H9 (cell line): Measurements from ENCODE around the gene ACTN2. TPM values are rescaled to one million over a fixed set of nuclear protein-coding genes. Genes with fewer than 3 reads are reported as not detected.

Experiments
- DNase-seq: peaks from one replicate; pipeline ENCODE4 v3.0.0-alpha.2; 2017
- H2AFZ ChIP-seq: one replicate; pipeline ENCODE4 v1.6.1; 2013; ENCODE audit warnings: mild to moderate bottlenecking, low read length, control low read depth, moderate library complexity
- H2AK5ac ChIP-seq: 2 replicates; pipeline ENCODE4 v1.6.1; 2013; ENCODE audit warnings: low read length, control low read depth, mixed read lengths; ENCODE audit not compliant: insufficient read length
- H2BK120ac ChIP-seq: one replicate; pipeline ENCODE4 v1.6.1; 2013; ENCODE audit warnings: low read depth, mild to moderate bottlenecking, low read length, control low read depth, inconsistent platforms; ENCODE audit not compliant: poor library complexity, severe bottlenecking
- H2BK12ac ChIP-seq: 2 replicates; pipeline ENCODE4 v1.6.1; 2013; ENCODE audit warnings: low read length, control low read depth, mixed read lengths, low read depth; ENCODE audit not compliant: insufficient read length
- H2BK15ac ChIP-seq: 2 replicates; pipeline ENCODE4 v1.6.1; 2013; ENCODE audit warnings: low read depth, low read length, control low read depth
- H2BK20ac ChIP-seq: one replicate; pipeline ENCODE4 v1.6.1; 2013; ENCODE audit warnings: low read depth, mild to moderate bottlenecking, low read length, control low read depth, inconsistent platforms; ENCODE audit not compliant: poor library complexity, severe bottlenecking
- H2BK5ac ChIP-seq: 2 replicates; pipeline ENCODE4 v1.6.1; 2013; ENCODE audit warnings: low read length, control low read depth, mixed read lengths; ENCODE audit not compliant: insufficient read length
- H3K14ac ChIP-seq: 2 replicates; pipeline ENCODE4 v1.6.1; 2013; ENCODE audit warnings: low read length, control low read depth; ENCODE audit not compliant: insufficient read depth
- H3K18ac ChIP-seq: 2 replicates; pipeline ENCODE4 v1.6.1; 2013; ENCODE audit warnings: low read depth, mild to moderate bottlenecking, mixed read lengths, low read length, control low read depth; ENCODE audit not compliant: insufficient read length
- H3K23ac ChIP-seq: 2 replicates; pipeline ENCODE4 v1.6.1; 2013; ENCODE audit warnings: low read length, control low read depth, mixed read lengths, low read depth; ENCODE audit not compliant: insufficient read length
- H3K23me2 ChIP-seq: 2 replicates; pipeline ENCODE4 v1.6.1; 2013; ENCODE audit warnings: low read depth, mild to moderate bottlenecking, mixed read lengths, low read length, control low read depth; ENCODE audit not compliant: insufficient read length, poor library complexity, severe bottlenecking
- H3K27ac ChIP-seq: 2 replicates; pipeline ENCODE4 v1.5.1; 2013; ENCODE audit warnings: low read length, control low read depth, mixed read lengths, low read depth; ENCODE audit not compliant: insufficient read length
- H3K27me3 ChIP-seq: 2 replicates; pipeline ENCODE4 v1.6.1; 2013; ENCODE audit warnings: low read length, control low read depth, inconsistent platforms; ENCODE audit not compliant: insufficient read depth
- H3K4ac ChIP-seq: 2 replicates; pipeline ENCODE4 v1.6.1; 2013; ENCODE audit warnings: low read depth, mild to moderate bottlenecking, control low read depth, inconsistent platforms, low read length, moderate library complexity
- H3K4me1 ChIP-seq: 2 replicates; pipeline ENCODE4 v1.6.1; 2013; ENCODE audit warnings: low read length, control low read depth, inconsistent platforms; ENCODE audit not compliant: insufficient read depth
- H3K4me2 ChIP-seq: 2 replicates; pipeline ENCODE4 v1.6.1; 2013; ENCODE audit warnings: low read length, control low read depth, mixed read lengths; ENCODE audit not compliant: insufficient read length, insufficient read depth
- H3K56ac ChIP-seq: 2 replicates; pipeline ENCODE4 v1.6.1; 2013; ENCODE audit warnings: low read depth, mild to moderate bottlenecking, mixed read lengths, low read length, control low read depth; ENCODE audit not compliant: insufficient read length
- H3K79me1 ChIP-seq: 2 replicates; pipeline ENCODE4 v1.6.1; 2013; ENCODE audit warnings: low read depth, mild to moderate bottlenecking, moderate library complexity, low read length, control low read depth, inconsistent platforms; ENCODE audit not compliant: insufficient read depth, poor library complexity, severe bottlenecking
- H3K79me2 ChIP-seq: 2 replicates; pipeline ENCODE4 v1.6.1; 2013; ENCODE audit warnings: low read length, control low read depth, inconsistent platforms; ENCODE audit not compliant: insufficient read depth
- H3K9ac ChIP-seq: 2 replicates; pipeline ENCODE4 v1.6.1; 2013; ENCODE audit warnings: low read length, control low read depth, mixed read lengths; ENCODE audit not compliant: insufficient read length; ENCODE audit errors: extremely low read depth
- H3K9me3 ChIP-seq: one replicate; pipeline ENCODE4 v1.6.1; 2013; ENCODE audit warnings: low read depth, low read length, inconsistent platforms; ENCODE audit not compliant: control insufficient read depth
- H3T11ph ChIP-seq: one replicate; pipeline ENCODE4 v1.6.1; 2013; ENCODE audit warnings: mild to moderate bottlenecking, low read length, control low read depth, inconsistent platforms
- H4K20me1 ChIP-seq: one replicate; pipeline ENCODE4 v1.6.1; 2013; ENCODE audit not compliant: control insufficient read depth, insufficient read length, insufficient read depth
- H4K5ac ChIP-seq: 2 replicates; pipeline ENCODE4 v1.6.1; 2013; ENCODE audit warnings: low read depth, mild to moderate bottlenecking, mixed read lengths, low read length, control low read depth; ENCODE audit not compliant: insufficient read length
- H4K8ac ChIP-seq: replicated peaks from 2 replicates; pipeline ENCODE4 v1.6.1; 2013; ENCODE audit warnings: low read length, control low read depth, mixed read lengths, low read depth; ENCODE audit not compliant: insufficient read length
- H4K91ac ChIP-seq: 2 replicates; pipeline ENCODE4 v1.6.1; 2013; ENCODE audit warnings: low read depth, mild to moderate bottlenecking, moderate library complexity, mixed read lengths, low read length, control low read depth; ENCODE audit not compliant: insufficient read length
- H3K27ac Mint-ChIP-seq, 3 experiments: 2 replicates in 2 of 3; 3 replicates in 1 of 3; pipeline ENCODE4 v1.8.0; 2020 to 2021; ENCODE audit warnings: mixed read lengths in 3 of 3, mild to moderate bottlenecking in 1 of 3, moderate library complexity in 1 of 3
- H3K27me3 Mint-ChIP-seq: 2 replicates; pipeline ENCODE4 v1.8.0; 2021; ENCODE audit warnings: low read depth, mild to moderate bottlenecking, moderate library complexity, mixed read lengths
- H3K36me3 Mint-ChIP-seq, 3 experiments: 2 replicates in 2 of 3; 3 replicates in 1 of 3; pipeline ENCODE4 v1.8.0; 2020 to 2021; ENCODE audit warnings: low read depth in 3 of 3, mixed read lengths in 3 of 3; ENCODE audit not compliant: insufficient read depth in 1 of 3
- H3K4me1 Mint-ChIP-seq, 2 experiments: 2 replicates each; pipeline ENCODE4 v1.8.0; 2020; ENCODE audit warnings: mixed read lengths in 2 of 2
- H3K4me3 Mint-ChIP-seq, 2 experiments: 2 replicates in 1 of 2; 3 replicates in 1 of 2; pipeline ENCODE4 v1.8.0; 2020 to 2021; ENCODE audit warnings: mild to moderate bottlenecking in 2 of 2, mixed read lengths in 2 of 2, moderate library complexity in 1 of 2
- H3K9me3 Mint-ChIP-seq, 2 experiments: 2 replicates in 1 of 2; 3 replicates in 1 of 2; pipeline ENCODE4 v1.8.0; 2020; ENCODE audit warnings: mild to moderate bottlenecking in 2 of 2, mixed read lengths in 2 of 2, moderate library complexity in 1 of 2
- WGBS: extraction: QIAGEN DNeasy Blood & Tissue Kit; methylation state at CpG from one replicate; pipeline ENCODE4 v1.1.7; 2013; ENCODE audit warnings: missing lambda C conversion rate, low lambda C conversion rate, mixed read lengths; ENCODE audit not compliant: insufficient read length; ENCODE audit errors: extremely low coverage; 5-methylcytosine and 5-hydroxymethylcytosine counted together
- total RNA-seq: library from RNA; stranded (reverse); gene quantifications from 2 replicates; pipeline ENCODE4 v1.2.1, GENCODE V29; 2021
- TF ChIP-seq, protein P1 (sequence below): fragments of 200-600 bp; sonication (generic); conservative IDR thresholded peaks from 3 replicates; pipeline ENCODE4 v1.8.0; 2021; ENCODE audit warnings: antibody characterized with exemption, mild to moderate bottlenecking

The ACTN2 gene
- total RNA-seq, 1 experiment from 2014 or later, result 2.3 TPM

DNA sequence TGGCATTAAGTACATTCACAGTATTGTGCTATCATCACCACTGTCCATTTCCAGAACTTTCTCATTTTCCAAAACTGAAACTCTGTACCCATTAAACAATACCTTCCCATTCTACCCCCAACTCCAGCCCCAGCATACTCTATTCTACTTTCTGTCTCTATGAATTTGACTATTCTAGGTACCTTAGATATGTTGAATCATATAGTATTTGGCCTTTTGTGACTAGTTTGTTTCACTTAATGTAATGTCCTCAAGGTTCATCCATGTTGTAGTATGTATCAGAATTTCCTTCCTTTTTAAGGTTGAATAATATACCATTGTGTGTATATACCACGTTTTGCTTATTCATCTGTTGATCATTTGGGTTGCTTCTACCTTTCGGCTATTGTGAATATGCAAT lies 120.3 kb downstream of the ACTN2 start:
- Mint-ChIP-seq H3K9me3 (no peaks in the 10 kb centered on the region), H3K36me3 (peaks cover 4 to 16% (median 15%) of the 10 kb centered on the region in 3 experiments; a peak in 6 of 7 replicates), H3K4me1 (no peaks in the 10 kb centered on the region), H3K27me3 (no peaks in the 10 kb centered on the region), H3K4me3 (no peak overlapping the region), H3K27ac (no peak overlapping the region)
- Histone ChIP-seq H3K4me2 (no peak overlapping the region), H3K79me1 (peaks cover under 1% of the 10 kb centered on the region), H3K9me3 (no peaks in the 10 kb centered on the region), H3K14ac (no peak overlapping the region), H3K27me3 (no peaks in the 10 kb centered on the region), H4K8ac (no peak overlapping the region), H3K4me1 (no peaks in the 10 kb centered on the region), H4K91ac (no peak overlapping the region), H3K18ac (no peak overlapping the region), H4K20me1 (no peaks in the 10 kb centered on the region), H3K56ac (no peak overlapping the region), H3T11ph (no peak overlapping the region), H2BK15ac (no peak overlapping the region), H2BK120ac (no peak overlapping the region), H3K4ac (no peak overlapping the region), H4K5ac (no peak overlapping the region), H3K23ac (no peak overlapping the region), H2BK5ac (no peak overlapping the region), H3K27ac (no peak overlapping the region), H3K79me2 (peaks cover 3% of the 10 kb centered on the region; the same call in 1 of the 2 replicates), H2AFZ (no peak overlapping the region), H2BK20ac (no peak overlapping the region), H3K23me2 (no peaks in the 10 kb centered on the region), H2AK5ac (no peak overlapping the region), H2BK12ac (no peak overlapping the region), H3K9ac (no peak overlapping the region)
- TF ChIP-seq, protein P1, sequence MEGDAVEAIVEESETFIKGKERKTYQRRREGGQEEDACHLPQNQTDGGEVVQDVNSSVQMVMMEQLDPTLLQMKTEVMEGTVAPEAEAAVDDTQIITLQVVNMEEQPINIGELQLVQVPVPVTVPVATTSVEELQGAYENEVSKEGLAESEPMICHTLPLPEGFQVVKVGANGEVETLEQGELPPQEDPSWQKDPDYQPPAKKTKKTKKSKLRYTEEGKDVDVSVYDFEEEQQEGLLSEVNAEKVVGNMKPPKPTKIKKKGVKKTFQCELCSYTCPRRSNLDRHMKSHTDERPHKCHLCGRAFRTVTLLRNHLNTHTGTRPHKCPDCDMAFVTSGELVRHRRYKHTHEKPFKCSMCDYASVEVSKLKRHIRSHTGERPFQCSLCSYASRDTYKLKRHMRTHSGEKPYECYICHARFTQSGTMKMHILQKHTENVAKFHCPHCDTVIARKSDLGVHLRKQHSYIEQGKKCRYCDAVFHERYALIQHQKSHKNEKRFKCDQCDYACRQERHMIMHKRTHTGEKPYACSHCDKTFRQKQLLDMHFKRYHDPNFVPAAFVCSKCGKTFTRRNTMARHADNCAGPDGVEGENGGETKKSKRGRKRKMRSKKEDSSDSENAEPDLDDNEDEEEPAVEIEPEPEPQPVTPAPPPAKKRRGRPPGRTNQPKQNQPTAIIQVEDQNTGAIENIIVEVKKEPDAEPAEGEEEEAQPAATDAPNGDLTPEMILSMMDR, result no peak
- no peak for DNase-seq
- no CpG with 5 or more reads among the region's 2 CpGs for WGBS
